HG03460 (cell line): ENCODE measurements around the gene NEDD1.

Source experiments
- ATAC-seq: cut with Tn5 transposase; IDR thresholded peaks from one replicate; pipeline ENCODE4 v1.9.1; 2021; ENCODE audit not compliant: unreplicated experiment

Gene NEDD1

DNA sequence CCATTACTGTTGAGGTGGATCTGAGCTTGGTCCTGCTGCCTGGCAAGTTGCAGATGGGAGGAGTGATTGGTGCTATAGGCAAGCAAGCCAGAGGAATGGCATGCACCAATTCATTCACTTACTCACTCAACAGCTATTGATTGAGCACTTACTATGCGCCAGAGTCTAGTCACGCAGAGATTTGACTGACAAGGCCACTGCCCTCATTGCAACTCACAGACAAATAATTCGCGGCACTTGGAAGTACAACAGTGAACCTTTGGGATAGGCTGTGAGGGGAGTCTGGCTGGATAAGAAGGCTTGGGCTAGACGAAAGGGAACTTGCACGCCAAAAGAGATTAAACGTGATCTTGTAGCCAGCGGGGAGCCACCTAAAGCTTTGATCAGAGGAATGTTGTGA is 96.2 kb downstream of the NEDD1 start:
- no peak for ATAC-seq
